GM19328 (cell line): ENCODE results near the gene ATXN2.
"Not testable (repeated sequence)": the region's sequence is repeated elsewhere in the genome, so short reads cannot be mapped to it uniquely, and the experiment has no call there.

Experiments
- ATAC-seq: cut with Tn5 transposase; IDR thresholded peaks from one replicate; pipeline ENCODE4 v1.9.1; 2021; ENCODE audit warnings: mild to moderate bottlenecking, moderate library complexity; ENCODE audit not compliant: unreplicated experiment

Gene ATXN2

DNA sequence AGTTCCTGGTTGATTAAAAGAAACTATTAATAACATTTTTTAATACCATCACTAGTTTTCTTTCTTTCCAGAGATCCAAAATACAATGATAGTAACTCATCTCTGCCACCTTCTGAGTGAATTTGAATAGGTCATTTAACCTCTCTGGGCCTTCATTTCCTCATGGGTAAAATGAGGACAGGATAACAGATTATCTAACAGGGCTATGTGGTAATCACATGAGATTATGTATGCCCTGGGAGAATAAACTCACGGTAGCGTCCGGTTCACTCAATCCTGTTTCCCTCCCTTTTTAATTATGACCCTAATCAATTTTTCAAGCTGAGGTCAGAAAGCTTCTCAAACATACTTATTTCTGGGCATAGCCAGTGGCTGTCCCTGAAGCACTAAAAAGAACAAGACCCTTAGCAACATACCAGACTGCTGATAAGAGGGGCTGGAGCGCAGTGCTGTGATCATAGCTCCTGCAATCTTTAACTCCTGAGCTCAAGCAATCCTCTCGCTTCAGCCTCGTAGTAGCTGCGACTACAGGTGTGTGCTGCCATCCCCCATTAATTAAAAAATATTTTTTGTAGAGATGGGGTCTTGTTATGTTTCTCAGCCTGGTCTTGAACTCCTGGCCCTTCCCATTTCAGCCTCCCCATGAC is 24.2 kb downstream of the ATXN2 start:
- no peak for ATAC-seq

DNA sequence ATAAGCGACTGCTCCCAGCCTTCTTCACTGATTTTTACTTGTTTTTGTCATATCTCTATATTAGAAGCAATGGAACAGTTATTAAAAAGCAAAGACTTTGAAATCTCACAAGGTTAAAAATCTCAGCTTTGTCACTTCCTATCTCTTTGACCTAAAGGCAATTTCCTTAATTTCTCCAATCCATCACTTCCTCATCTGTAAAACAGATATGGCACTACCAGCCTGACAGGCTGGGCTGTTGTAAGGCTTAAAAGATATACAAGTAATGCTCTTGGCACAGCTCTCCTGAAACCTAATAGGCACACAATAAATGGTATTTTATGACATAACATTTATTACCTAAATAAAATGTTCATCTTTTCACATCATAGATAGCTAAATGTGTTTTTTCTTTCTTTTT is 25.6 kb downstream of the ATXN2 start:
- ATAC-seq = no peak

DNA sequence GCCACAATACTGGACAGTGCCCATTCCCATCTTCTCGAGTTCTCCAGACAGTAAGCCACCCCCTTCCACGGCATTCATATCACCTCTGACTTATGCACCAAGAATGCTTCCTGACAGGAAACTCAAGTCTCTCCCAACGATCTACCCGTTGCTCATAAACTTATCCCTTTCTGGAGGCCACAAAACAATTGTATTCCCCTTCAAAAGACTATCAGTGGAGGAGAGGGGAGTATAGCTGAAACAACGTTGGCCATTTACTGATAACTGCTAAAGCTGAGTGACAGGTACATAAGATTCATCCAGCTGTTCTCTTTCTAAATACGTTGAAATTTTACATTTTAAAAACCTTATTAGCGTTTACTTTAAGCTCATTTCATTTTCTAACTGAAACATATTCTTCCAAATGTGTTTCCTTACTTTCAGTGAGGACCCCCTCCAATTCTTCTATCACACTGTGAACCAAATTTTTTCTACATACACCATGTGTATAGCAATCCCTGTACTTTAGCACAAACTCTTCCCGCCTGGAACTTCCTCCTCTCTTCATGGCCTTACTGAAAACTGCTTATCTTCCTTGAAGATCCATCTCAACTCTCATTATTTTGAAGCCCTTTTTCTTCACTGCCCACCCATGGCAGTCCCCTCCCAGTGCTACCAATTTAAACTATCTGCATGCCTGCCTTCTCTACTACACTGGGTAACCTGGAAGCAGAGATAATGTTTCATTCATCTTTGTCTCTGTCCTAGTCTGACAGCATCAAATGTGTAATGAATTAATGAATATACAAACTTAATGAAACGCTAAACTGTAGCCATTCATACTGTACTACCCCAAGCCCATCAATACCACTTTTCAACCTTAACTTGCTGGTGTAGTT is 28.8 kb downstream of the ATXN2 start:
- no peak for ATAC-seq

DNA sequence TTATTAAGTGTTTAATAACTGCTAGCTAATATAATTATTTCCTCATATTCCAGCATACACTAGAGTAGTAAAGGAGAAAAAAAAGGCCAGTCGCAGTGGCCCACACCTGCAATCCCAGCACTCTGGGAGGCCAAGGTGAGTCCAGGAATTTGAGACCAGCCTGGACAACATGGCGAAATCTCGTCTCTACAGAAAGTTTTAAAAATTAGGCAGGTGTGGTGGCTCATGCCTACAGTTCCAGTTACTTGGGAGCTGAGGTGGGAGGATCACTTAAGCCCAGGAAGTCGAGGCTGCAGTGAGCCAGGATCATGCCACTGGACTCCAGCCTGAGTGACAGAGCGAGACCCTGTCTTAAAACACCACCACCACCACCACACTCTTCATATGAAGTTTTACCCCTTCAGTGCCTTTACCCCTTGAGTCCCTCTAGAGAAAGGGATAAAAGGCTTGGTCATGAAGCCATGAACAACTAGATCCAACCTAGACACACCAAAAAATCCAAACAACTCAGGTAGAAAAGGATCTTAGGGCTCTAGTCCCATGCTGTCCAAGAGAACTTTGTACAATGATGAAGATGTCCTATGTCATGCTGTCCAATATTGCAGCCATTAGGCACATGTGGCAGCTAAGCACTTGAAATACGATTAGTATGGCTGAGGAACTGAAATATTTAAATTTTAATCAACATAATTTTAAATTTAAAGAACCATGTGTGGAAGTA is 29.6 kb downstream of the ATXN2 start:
- ATAC-seq = no peak

DNA sequence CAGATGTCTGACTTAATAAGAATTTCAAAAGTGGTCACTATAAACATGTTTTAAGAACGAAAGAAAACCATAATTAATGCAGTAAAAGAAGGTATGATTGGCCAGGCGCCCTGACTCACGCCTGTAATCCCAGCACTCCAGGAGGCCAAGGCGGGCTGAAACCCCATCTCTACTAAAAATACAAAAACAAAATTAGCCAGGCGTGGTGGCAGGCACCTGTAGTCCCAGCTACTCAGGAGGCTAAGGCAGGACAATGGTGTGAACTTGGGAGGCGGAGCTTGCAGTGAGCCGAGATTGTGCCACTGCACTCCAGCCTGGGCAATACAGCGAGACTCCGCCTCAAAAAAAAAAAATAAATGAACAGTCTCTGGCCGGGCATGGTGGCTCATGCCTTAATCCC is 38.3 kb downstream of the ATXN2 start:
- not testable (repeated sequence) for ATAC-seq

DNA sequence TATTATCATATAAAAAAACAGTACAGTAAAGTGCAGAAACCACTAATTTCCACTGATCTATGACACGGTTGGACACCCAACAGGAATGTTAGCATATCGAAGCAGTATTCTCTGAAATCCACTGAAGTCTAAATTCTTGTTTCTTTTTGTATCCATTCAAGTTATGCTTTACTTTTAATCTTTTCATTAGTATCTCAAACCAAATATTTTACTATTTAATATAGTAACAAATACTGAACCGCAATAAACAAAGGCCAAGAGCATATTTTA is 41.1 kb downstream of the ATXN2 start:
- ATAC-seq = no peak

DNA sequence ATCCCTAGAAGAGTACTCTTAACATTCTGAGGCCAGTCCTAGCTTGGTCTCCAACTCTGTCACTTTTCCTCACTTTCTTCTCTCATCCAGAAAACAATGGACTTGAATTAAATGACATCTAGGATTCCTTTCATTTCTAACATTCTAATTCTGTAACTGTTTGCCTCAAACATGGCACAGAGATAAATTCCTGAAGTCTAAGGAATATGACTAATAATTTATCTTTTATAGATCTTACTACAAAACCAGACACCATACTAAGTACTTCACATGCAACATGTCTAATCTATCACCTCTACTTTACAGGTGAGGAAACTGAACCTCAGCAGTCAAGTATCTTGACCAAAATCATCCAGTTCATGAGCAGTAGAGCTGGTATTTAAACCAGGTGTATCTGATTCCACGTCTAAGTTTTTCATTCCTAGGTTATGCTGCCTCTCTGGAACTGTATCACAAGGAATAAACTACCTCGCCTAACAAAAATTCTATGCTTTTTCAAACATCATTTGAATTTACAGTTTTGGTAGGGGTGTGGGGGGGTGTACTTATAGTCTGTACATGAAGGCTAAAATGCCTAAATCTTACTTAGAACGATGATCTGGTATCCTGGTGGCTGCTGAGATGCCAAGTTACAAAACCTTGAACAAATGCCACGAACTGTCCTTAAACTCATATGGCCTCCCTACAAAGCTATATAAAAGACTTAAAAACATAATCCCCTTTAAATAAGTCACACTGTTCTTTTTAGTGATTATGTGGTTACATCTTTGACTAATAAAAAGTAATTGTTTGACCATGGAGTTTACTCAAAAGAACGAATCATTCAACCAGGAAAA is 41.6 kb downstream of the ATXN2 start:
- ATAC-seq = no peak

DNA sequence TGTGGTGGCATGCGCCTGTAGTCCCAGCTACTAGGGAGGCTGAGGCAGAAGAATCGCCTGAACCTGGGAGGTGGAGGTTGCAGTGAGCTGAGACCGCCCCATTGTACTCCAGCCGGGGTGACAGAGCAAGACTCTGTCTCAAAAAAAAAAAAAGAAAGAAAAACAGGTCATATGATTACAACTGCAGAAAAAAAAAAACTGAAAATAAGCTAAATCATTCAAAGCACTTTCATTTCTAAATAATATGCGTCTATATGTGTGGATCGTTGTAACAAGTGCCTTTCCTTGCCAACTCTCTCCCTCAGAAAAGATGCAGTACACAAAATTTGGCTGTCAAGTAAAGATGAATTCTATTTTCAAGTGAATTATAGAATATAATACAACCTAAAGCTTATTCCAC is 42.4 kb downstream of the ATXN2 start:
- no peak for ATAC-seq

DNA sequence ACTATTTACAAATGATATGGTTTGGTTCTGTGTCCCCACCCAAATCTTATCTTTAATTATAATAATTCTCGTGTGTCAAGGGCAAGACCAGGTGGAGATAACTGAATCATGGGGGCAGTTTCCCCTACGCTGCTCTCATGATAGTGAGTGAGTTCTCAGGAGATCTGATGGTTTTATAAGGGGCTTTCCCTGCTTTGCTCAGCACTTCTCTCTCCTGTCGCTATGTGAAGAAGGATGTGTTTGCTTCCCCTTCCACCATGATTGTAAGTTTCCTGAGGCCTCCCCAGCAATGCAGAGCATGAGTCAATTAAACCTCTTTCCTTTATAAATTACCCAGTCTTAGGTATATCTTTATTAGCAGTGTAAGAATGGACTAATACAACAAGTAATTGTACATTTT is 43.8 kb downstream of the ATXN2 start:
- not testable (repeated sequence) for ATAC-seq

DNA sequence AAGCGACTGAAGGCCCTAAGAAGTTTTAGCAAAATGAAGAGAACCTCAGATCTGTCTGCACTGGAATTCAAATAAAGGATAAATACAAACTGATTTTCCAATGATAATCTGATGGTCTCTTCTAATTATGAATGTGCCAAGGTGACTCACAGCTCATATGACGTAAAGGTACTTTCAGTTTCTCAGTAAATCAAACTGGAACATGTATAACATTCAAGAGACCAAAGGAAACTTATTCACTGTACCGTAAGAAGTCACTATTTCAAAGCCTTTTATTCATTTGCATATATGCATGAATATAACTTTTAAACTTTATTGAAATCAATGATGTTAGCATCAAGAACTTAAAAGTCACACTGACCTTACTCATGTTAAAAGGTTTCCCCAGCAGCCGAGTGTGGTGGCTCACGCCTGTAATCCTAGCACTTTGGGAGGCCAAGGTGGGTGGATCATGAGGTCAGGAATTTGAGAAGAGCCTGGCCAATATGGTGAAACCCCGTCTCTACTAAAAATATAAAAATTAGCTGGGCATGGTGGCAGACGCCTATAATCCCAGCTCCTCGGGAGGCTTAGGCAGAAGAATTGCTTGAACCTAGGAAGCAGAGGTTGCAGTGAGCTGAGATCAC is 52.2 kb downstream of the ATXN2 start:
- no peak for ATAC-seq

DNA sequence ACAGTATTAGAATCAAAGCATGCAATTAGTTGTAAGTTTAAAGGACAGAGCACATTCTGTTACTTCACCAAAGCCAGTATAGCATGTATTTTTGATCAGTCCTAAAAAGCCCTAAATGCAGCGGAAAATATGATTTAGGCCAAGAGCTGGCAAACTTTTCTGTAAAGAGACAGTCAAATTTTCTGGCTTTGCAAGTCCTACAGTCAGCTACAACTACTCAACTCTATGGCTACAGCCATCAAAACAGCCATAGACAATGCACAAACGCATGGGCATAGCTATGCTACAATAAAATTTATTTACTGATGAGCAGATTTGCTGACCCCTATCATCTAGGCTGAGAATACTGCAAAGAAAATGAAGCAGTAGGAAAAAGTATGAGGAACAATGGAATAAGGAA is 52.9 kb downstream of the ATXN2 start:
- no peak for ATAC-seq

DNA sequence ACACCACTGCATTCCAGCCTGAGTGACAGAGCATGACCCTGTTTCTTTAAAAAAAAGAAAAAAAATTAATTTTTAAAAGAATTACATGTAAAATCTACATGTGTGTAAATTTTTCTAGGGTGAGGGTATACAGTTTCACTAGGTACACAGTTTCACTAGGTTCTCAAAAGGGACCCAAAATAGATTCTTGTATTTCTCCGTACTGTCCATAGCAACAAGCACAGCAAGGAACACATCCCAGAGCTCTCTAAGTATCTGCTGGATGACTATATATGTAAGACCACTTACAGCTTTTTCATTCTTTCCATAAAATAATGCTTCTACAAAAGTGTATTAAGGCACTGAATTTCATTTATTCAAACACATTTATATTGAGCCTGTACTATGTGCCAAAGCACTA is 55.1 kb downstream of the ATXN2 start:
- no peak for ATAC-seq

DNA sequence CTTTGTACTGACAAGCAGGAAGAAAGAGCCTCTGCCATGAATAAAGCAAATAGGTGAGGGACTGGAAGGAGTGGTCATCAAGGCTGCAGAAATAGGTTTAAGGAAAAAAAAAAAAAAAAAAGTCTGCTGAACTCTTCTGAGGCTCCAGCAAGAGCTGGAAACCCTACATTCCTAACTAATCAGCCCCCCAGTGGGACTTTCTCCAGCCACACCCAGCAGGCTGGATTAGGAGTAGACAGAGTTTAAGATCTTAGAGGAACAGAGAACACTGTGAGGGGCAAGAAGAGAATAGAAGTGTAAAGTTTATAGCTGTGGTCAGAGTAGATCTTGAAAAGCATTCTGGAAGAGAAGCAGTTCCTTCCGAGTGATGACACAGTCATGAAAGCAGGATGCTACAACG is 66.4 kb downstream of the ATXN2 start:
- no peak for ATAC-seq

DNA sequence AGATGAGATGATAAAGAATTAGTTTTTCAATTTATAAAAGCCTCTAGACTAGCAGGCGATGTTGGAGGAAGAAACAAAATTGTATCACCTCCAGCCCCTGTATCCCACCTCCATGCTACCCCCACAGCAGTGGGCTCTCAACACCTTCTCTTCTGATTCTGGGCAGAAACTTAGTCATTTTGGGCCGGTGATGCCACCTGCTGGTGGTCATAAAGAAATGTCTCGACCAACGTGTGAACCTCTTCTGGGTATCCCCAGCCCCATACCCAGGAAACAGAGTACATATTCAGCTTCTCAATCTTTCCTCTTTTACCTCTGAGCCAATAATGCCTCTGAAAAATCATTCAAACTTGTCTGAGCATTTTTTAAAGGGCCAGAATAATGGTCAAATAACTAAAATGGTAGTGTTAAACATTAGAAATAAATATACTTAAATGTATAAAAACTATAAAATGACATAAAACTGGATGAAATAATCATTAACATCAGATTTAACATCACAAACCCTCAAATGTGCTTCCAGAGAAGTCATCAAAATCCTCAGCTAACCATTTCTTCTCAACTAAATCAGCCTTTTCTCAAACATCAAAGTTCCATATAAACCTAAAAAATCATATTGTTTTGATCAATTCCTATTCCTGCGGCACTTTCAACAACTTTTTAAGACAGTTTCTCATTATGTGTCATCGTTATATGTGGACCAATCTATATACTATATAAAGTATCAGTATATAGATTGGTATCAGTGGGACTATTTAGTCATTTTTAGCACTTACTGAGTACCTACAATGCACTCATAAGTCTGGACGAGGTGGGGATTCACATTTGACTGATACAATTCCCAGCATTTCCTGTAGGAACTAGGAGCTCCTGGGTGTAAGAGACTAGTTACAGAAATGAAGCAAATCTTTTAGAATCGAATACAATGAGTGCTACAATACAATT is 69.4 kb downstream of the ATXN2 start:
- no peak for ATAC-seq

DNA sequence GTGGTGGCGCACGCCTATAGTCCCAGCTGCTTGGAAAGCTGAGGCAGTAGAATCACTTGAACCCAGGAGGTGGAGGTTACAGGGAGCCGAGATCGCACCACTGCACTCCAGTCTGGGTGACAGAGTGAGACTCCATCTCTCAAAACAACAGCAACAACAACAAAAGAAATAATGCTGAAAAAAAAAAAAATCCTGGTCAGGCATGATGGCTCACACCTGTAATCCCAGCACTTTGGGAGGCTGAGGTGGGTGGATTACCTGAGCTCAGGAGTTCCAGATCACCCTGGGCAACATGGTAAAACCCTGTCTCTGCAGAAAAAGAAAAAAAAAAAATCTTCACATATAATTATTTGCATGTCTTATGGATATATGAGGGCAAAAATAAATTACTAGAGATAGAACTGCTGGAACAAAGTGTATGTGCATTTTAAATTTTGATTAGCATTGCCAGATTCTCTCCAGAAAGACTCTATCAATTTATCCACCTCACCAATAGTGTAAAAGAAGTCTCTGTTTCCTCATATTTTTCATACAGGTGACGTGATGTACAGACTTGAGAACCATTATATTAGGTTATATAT is 75.4 kb downstream of the ATXN2 start:
- no peak for ATAC-seq

DNA sequence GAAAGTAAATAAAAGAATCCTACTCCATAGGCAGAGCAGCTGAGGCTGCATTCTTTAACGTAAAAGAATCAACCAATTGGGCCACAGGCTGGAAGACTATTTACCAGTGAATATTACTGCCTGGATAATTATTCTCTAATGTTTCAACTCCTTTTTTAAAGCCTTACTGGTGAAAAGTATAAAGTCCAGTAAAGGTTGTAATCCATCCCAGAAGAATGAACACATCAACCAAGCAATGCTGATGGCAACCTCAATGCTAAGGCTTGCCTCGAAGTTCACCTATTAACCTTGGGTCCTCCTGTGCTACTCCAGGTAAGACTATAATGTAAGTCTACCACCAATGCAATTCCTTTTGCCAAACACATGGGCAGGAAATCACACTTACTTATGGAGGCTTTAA is 77.3 kb downstream of the ATXN2 start:
- ATAC-seq = no peak

DNA sequence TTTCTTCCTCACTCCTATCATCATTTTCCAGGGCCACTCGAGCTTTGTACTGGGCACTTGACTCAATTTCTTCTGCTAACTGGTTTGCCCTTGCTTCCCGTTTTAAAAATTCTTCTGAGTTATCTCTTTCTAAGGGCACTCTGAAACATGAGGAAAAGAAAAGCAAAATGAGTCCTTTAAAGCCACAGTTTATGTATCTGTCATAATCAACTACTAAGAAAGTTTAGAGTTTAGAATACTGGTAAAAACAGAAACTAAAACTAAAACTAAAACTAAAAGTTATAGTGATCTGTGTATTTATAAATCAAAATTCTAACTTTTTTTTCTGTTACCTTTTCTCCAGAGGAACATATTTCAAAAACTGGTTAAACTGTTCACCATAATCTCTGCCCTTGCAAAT is 79.2 kb downstream of the ATXN2 start:
- ATAC-seq = no peak

DNA sequence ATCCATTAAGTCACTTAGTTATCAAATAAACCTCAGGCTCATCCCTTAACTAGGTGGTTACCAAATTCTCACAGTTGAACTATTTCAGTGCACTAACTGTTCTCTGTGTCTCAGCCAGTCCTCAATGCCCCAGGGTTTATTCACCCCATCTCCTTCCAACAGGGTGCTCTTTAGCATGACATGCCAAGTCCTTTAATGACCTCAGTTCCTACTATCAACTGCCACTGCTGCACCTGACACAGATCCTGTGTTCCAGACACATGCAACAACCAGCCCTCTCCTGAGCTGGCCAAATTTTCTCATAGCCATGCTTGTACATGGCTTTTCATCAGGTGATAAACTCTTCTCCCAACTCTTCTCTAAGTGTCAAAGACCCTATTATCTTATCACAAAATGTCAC is 80.0 kb downstream of the ATXN2 start:
- no peak for ATAC-seq

DNA sequence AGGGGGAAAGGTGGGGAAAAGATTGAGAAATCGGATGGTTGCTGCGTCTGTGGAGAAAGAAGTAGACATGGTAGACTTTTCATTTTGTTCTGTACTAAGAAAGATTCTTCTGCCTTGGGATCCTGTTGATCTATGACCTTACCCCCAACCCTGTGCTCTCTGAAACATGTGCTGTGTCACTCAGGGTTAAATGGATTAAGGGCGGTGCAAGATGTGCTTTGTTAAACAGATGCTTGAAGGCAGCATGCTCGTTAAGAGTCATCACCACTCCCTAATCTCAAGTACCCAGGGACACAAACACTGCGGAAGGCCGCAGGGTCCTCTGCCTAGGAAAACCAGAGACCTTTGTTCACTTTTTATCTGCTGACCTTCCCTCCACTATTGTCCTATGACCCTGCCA is 91.4 kb downstream of the ATXN2 start:
- not testable (repeated sequence) for ATAC-seq
